ENCODE results near the gene GIPC3. TPM values are rescaled to one million over a fixed set of nuclear protein-coding genes. Genes with fewer than 3 reads are reported as not detected.

Gene GIPC3
- total RNA-seq, 4 donors from 2014 or later, result 0.66 to 4.5 (median 1.7) TPM

DNA sequence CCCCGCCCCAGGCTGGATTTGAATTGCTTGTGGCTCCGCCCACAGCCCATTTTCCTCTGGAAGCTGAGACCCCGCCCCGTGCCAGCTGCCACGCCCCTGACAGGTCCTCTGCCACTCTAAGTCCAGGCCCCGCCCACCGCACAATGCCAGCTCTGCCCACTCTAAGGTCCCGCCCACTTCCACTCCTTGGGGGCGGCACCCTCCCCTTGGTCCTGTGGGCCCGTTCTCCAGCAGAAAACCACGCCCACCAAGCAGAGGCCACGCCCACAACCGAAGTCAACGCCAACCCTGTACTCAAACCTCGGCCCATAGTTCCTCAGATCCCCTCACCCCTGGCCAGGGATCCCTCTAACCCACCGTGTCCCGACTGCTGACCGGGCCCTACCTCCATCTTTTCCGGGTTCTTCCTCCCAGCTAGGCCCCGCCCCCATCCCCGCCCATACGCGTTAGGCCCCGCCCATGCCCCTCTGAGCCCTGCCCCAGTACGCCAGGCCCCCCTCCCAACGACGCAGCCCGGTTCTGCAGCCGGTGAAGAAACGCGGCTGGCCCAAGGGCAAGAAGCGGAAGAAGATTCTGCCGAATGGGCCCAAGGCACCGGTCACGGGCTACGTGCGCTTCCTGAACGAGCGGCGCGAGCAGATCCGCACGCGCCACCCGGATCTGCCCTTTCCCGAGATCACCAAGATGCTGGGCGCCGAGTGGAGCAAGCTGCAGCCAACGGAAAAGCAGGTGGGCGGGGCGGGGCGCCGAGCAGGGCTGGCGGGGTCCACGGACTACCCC is 11.2 kb upstream of the GIPC3 start:
- TF ChIP-seq CTCF (IDR thresholded peaks at IDR 0.05; ENCODE audit: low read depth), result no peak

- TF ChIP-seq CTCF (IDR thresholded peaks at IDR 0.05; ENCODE audit: low read depth), result no peak
These were observed 10.0 kb upstream of the GIPC3 start for GRCh38 chr19:3575260-3575741.

GRCh38 chr19:3575949-3576673 is 9.2 kb upstream of the GIPC3 start:
- TF ChIP-seq CTCF (IDR thresholded peaks at IDR 0.05; ENCODE audit: low read depth), result no peak

GRCh38 chr19:3576696-3577443 is 8.4 kb upstream of the GIPC3 start:
- no peak for TF ChIP-seq CTCF (IDR thresholded peaks at IDR 0.05; ENCODE audit: low read depth)

DNA sequence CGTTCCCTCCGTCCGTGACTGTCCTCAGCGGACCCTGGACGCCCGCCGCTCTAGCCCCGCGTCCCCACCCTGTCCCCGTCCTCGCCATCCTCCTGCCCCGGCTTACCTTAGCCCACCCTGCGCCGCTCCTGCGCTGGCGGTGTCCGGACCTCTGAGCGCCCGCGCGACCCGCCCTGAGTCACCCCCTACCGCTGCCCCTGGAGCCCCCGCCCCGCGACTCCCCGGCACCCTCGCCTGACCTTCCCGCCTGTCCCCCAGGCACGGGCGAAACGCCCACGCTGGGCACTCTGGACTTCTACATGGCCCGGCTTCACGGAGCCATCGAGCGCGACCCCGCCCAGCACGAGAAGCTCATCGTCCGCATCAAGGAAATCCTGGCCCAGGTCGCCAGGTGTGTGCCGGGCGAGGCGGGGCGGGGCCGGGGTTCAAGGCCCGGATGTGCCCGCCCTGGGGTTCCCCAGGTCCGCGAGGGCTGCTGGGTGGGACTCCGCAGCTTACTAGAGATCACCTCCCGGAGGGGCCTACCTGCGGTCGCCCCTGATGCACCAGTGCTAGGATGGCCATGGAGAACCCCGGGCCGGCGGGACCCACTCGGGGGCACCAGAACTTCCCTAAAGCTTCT is 7.4 kb upstream of the GIPC3 start:
- TF ChIP-seq CTCF (IDR thresholded peaks at IDR 0.05; ENCODE audit: low read depth), result no peak

- no peak for TF ChIP-seq CTCF (IDR thresholded peaks at IDR 0.05; ENCODE audit: low read depth)
These were observed 6.9 kb upstream of the GIPC3 start for GRCh38 chr19:3578390-3578789.

Measured in subcutaneous adipose tissue (tissue), 4 donors.